ENCODE results near the gene TOGARAM2.

DNA sequence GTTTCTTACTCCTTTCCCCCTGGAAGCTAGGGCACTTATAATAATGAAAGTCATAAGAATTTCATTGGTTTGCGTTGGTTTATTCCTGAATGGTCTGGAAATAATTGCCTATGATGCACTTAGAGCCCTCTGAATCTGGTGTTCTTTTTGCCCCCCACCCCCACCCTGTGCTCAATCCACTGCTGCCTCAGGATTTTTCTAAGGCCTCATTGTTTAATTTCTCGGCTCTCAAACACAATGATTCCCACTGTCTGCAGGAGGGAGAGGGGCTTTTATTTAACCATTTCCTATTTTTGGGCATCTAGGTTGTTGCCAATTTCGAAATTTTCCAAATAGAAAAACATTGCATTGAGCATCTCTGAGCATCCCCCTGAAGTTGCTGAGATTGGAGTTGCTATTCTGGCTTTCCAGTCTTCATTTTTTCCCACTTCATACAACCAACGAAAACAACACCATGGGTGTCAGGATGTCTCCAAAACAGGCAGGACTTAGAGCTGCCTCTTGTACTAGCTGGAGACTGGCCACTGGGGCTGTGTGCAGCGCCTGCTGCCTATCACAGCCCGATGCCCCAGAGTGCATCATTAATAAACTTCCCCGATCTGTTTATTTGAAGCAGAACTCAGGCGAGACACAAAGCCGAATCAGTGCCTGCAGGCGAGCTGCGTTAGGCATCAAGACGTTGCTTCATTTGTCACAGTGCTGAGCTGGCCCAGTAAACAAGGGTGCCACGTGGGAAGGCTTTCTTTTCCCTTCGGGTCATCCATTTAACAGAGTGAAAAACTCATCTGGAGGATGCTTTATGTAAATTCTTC lies 95.0 kb downstream of the TOGARAM2 start:
- TF ChIP-seq EZH2 (IDR thresholded peaks at IDR 0.05) (no peak), POLR2AphosphoS5 (IDR thresholded peaks at IDR 0.05; ENCODE audit: borderline replicate concordance, low read depth, low read length) (no peak), FOXP2 (optimal IDR thresholded peaks at IDR 0.05; ENCODE audit: control extremely low read depth, extremely low read length, insufficient read depth) (no peak)

All from SK-N-MC (cell line).